Hepatocyte (in vitro differentiated cells): ENCODE measurements around the gene EPHA1. TPM values are rescaled to one million over a fixed set of nuclear protein-coding genes. Genes with fewer than 3 reads are reported as not detected.
A peak's percentile ranks its signal among the peaks of the same experiment; 100 is the strongest.

ENCODE experiments used
- DNase-seq: peaks from one replicate; pipeline ENCODE4 v3.0.0-alpha.2; 2016; ENCODE audit warnings: low spot score
- H2AFZ ChIP-seq: fragments of 200-600 bp; sonication (generic); 2 replicates; pipeline ENCODE4 v1.6.0; 2016; ENCODE audit warnings: antibody characterized with exemption, mild to moderate bottlenecking
- H3K27ac ChIP-seq: fragments of 200-600 bp; sonication (generic); 2 replicates; pipeline ENCODE4 v1.5.1; 2016; ENCODE audit warnings: mild to moderate bottlenecking
- H3K27me3 ChIP-seq: fragments of 200-600 bp; sonication (generic); 2 replicates; pipeline ENCODE4 v1.6.1; 2016
- H3K36me3 ChIP-seq: fragments of 200-600 bp; sonication (generic); replicated peaks from 2 replicates; pipeline ENCODE4 v1.5.1; 2016; ENCODE audit warnings: low read depth; ENCODE audit not compliant: insufficient read depth
- H3K4me1 ChIP-seq: fragments of 200-600 bp; sonication (generic); 2 replicates; pipeline ENCODE4 v1.5.1; 2016; ENCODE audit warnings: mild to moderate bottlenecking, moderate library complexity; ENCODE audit not compliant: insufficient read depth
- H3K4me2 ChIP-seq: fragments of 200-600 bp; sonication (generic); 2 replicates; pipeline ENCODE4 v1.6.0; 2016
- H3K4me3 ChIP-seq: fragments of 200-600 bp; sonication (generic); 2 replicates; pipeline ENCODE4 v1.5.1; 2016; ENCODE audit warnings: mild to moderate bottlenecking
- H3K79me2 ChIP-seq: fragments of 200-600 bp; sonication (generic); 2 replicates; pipeline ENCODE4 v1.6.0; 2017; ENCODE audit warnings: mild to moderate bottlenecking
- H3K9me2 ChIP-seq: fragments of 200-600 bp; sonication (generic); replicated peaks from 2 replicates; pipeline ENCODE4 v1.6.0; 2017; ENCODE audit warnings: mild to moderate bottlenecking; ENCODE audit not compliant: insufficient read depth
- H3K9me3 ChIP-seq: fragments of 200-600 bp; sonication (generic); 2 replicates; pipeline ENCODE4 v1.5.1; 2016; ENCODE audit warnings: low read depth, mild to moderate bottlenecking
- H4K20me1 ChIP-seq: fragments of 200-600 bp; sonication (generic); 2 replicates; pipeline ENCODE4 v1.6.0; 2016; ENCODE audit warnings: mild to moderate bottlenecking; ENCODE audit not compliant: insufficient read depth, poor library complexity, severe bottlenecking
- EZH2 ChIP-seq: fragments of 200-600 bp; sonication (generic); IDR thresholded peaks from 2 replicates; pipeline ENCODE4 v1.6.1; 2016; ENCODE audit warnings: antibody characterized with exemption, mild to moderate bottlenecking, borderline replicate concordance
- EZH2phosphoT487 ChIP-seq: fragments of 200-600 bp; sonication (generic); IDR thresholded peaks from one replicate; pipeline ENCODE4 v1.6.1; 2018; ENCODE audit warnings: antibody characterized with exemption, mild to moderate bottlenecking, low read depth, moderate library complexity; ENCODE audit not compliant: unreplicated experiment, severe bottlenecking
- WGBS: methylation state at CpG from one replicate; pipeline ENCODE4 v1.1.6; 2016; ENCODE audit warnings: low lambda C conversion rate; ENCODE audit errors: missing lambda C conversion rate; 5-methylcytosine and 5-hydroxymethylcytosine counted together
- polyA plus RNA-seq: library from polyadenylated mRNA; unstranded; fragments of >200 nt; fragmentation: Nextera tagmentation; extraction: Ambion mirVana; gene quantifications from 2 replicates; pipeline ENCODE4 v1.2.1, GENCODE V29; 2016
- total RNA-seq: library from RNA; depleted of rRNA; stranded (reverse); fragments of >200 nt; gene quantifications from 2 replicates; pipeline ENCODE4 v1.2.3, GENCODE V29; 2014
- TF ChIP-seq, protein P1 (sequence below): fragments of 200-600 bp; sonication (generic); IDR thresholded peaks from 2 replicates; pipeline ENCODE4 v1.5.1; 2016; ENCODE audit warnings: antibody characterized with exemption, mild to moderate bottlenecking; ENCODE audit not compliant: poor library complexity

EPHA1 gene
- 34.2 and 39.4 TPM in 2 replicates for total RNA-seq
- polyA plus RNA-seq = 36.7 and 42.9 TPM in 2 replicates

DNA sequence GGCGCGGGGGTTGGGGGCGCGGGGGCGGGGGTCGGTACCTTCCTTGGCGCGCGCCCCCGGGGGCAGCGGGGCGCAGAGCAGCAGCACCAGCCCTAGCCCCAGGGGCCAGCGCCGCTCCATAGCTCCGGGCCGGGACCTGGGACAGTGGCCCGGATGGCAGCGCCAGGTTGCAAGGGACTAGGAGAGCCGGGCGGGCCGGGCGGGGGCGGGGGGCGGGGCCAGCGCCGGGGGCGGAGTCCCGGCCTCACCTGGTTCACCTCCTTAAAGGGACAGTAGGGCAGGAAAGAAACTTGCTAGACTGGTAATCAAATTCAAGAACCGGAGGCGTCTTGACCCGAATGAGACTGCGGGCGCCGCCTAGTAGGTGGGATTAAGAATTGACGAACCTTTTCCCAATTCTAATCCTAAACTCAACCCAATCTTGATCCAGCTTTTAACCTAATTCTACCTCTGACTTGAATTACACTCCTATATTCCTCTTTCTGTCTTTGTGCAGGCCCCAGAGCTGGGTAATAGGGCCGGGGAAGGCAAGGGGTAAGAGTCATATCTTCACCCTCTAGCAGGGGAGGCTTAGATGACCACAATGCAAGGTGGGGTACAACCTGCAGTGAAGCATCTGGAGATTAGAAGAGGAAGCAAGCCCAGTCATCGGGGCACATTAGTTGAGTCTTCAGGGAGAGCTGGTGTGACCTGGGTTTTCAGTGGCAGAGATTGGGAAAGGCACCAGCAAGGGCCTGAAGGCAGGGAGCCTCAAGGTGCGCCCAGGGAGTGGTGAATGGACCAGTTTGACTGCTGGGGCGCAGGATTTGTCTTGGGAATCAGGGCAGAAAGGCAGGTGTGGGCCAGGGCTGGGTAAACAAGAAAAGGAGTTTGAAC lies at the start of gene EPHA1:
Gene EPHA1 (minus strand): TSS at position 171 of the 876 bp plus-strand sequence. CDS start 51 bp downstream, at position 120.
- H3K79me2 ChIP-seq = peaks cover 4% of the 10 kb centered on the region
- no peaks in the 10 kb centered on the region for H3K36me3 ChIP-seq
- DNase-seq = peak; percentile 81
- peak within 1 kb of the TSS; percentile 12 for H3K4me3 ChIP-seq
- TF ChIP-seq, protein P1, sequence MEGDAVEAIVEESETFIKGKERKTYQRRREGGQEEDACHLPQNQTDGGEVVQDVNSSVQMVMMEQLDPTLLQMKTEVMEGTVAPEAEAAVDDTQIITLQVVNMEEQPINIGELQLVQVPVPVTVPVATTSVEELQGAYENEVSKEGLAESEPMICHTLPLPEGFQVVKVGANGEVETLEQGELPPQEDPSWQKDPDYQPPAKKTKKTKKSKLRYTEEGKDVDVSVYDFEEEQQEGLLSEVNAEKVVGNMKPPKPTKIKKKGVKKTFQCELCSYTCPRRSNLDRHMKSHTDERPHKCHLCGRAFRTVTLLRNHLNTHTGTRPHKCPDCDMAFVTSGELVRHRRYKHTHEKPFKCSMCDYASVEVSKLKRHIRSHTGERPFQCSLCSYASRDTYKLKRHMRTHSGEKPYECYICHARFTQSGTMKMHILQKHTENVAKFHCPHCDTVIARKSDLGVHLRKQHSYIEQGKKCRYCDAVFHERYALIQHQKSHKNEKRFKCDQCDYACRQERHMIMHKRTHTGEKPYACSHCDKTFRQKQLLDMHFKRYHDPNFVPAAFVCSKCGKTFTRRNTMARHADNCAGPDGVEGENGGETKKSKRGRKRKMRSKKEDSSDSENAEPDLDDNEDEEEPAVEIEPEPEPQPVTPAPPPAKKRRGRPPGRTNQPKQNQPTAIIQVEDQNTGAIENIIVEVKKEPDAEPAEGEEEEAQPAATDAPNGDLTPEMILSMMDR = peak; percentile 43
- TF ChIP-seq EZH2phosphoT487 (no peak), EZH2 (no peak)
- H3K9me2 ChIP-seq = no peaks in the 10 kb centered on the region
- no peaks in the 10 kb centered on the region for H4K20me1 ChIP-seq
- peak within 1 kb of the TSS; percentile 84 for H3K4me2 ChIP-seq
- peak within 1 kb of the TSS; percentile 84 for H2AFZ ChIP-seq
- peak within 1 kb of the TSS; percentile 36 for H3K27ac ChIP-seq
- peaks cover 52% of the 10 kb centered on the region for H3K4me1 ChIP-seq
- no peaks in the 10 kb centered on the region for H3K27me3 ChIP-seq
- 23% methylated on average over 11 of the region's 39 CpGs for WGBS
- no peaks in the 10 kb centered on the region for H3K9me3 ChIP-seq

DNA sequence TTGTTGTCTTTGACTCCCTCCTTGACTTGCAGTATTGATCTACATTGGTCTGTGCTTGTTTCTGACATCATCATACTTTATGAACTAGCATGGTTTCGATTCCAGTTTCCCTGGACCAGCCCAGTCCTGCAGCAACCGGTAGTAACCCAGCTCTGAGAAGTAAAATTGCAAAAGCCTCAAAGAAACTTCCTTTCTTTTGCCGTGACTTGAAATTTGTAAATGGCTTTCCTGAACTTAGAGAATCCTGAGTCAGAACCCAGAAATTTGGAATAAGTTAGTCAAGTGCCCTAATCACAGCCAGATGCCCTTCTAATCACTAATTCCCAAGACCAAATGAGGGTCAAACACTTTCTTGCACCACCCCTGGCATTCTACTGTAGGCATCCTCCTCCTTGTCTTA lies 49.6 kb upstream of the EPHA1 start:
- Histone ChIP-seq H2AFZ (no peak overlapping the region), H3K27ac (no peak overlapping the region), H3K9me3 (no peaks in the 10 kb centered on the region), H4K20me1 (no peaks in the 10 kb centered on the region), H3K27me3 (no peaks in the 10 kb centered on the region), H3K79me2 (no peaks in the 10 kb centered on the region), H3K4me2 (no peak overlapping the region), H3K4me1 (no peaks in the 10 kb centered on the region), H3K9me2 (no peaks in the 10 kb centered on the region), H3K36me3 (no peaks in the 10 kb centered on the region), H3K4me3 (no peak overlapping the region)
- WGBS = 86% methylated on average over 3 of the region's 3 CpGs
- no peak for DNase-seq
- TF ChIP-seq EZH2 = no peak
- TF ChIP-seq EZH2phosphoT487 = no peak
- TF ChIP-seq, protein P1 = no peak

DNA sequence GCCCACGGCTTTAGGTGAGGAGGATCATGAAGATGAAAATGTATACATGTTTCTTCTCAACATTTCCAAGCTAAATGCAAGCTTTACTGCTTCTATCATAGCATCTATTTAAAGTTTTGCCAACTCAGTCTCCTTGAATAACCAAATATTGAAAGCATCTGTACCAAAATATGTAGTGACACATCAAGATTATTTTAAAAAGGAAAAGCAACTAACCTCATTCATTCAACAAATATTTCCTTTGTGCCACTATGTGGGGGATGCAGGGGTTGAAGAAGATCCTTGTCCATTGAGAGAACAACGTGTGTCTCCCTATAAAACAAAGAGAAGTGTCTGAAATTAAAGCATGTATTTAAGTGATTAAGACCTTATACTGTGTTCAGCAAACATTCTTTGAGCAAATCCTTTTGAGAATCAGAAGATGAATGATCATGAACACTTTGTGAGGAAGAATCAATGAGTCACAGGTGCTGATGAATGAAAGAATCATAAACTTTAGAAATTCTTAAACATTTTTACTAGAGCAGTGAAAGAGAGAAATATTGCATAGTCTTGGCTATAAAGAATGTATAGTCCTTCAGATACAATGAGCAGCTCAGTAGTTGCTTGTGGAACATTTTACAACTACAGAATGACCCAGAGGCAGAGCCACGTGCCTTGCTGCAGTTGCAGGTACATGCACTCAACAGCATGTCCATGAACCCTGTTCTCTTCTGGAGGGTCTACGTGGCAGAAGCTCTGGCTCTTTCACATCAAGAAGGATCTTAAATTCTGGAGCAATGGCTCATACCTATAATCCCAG lies 48.5 kb upstream of the EPHA1 start:
- DNase-seq = no peak
- Histone ChIP-seq H3K9me2 (no peaks in the 10 kb centered on the region), H4K20me1 (no peaks in the 10 kb centered on the region), H3K4me1 (no peaks in the 10 kb centered on the region), H3K79me2 (no peaks in the 10 kb centered on the region), H3K27ac (no peak overlapping the region), H3K4me2 (no peak overlapping the region), H3K27me3 (no peaks in the 10 kb centered on the region), H3K4me3 (no peak overlapping the region), H3K36me3 (no peaks in the 10 kb centered on the region), H2AFZ (no peak overlapping the region), H3K9me3 (no peaks in the 10 kb centered on the region)
- WGBS = 69% methylated on average over 4 of the region's 4 CpGs
- TF ChIP-seq EZH2phosphoT487 (no peak), EZH2 (no peak)
- TF ChIP-seq, protein P1 = no peak
